Measurements from ENCODE around the gene TLCD5.

GRCh38 chr11:120283124-120283523 lies 42.0 kb upstream of the TLCD5 start:
- TF ChIP-seq CTCF (IDR thresholded peaks at IDR 0.05), result no peak
- no peak for TF ChIP-seq POLR2A (IDR thresholded peaks at IDR 0.05)
